HepG2 (cell line): ENCODE data around the gene TMEM167A. TPM values are rescaled to one million over a fixed set of nuclear protein-coding genes. Genes with fewer than 3 reads are reported as not detected.

Experiments
- EHMT2 ChIP-seq: fragments of 200-600 bp; sonication (generic); IDR thresholded peaks from 2 replicates; pipeline ENCODE4 v1.7.0; 2017; ENCODE audit warnings: antibody characterized with exemption, low read depth, low read length, borderline replicate concordance
- ELF4 ChIP-seq: sonication (generic); formaldehyde crosslinking; IDR thresholded peaks from 2 replicates; pipeline ENCODE4 v1.5.0; 2020; ENCODE audit warnings: missing genetic modification reagents, mild to moderate bottlenecking, moderate library complexity, borderline replicate concordance
- FOXA3 ChIP-seq: IDR thresholded peaks from 2 replicates; pipeline ENCODE4 v1.6.1; 2016; ENCODE audit warnings: missing genetic modification reagents, missing compliant biosample characterization
- FOXJ3 ChIP-seq: sonication (generic); formaldehyde crosslinking; IDR thresholded peaks from 2 replicates; pipeline ENCODE4 v1.4.0; 2020; ENCODE audit warnings: missing genetic modification reagents, mild to moderate bottlenecking, borderline replicate concordance
- HOXD1 ChIP-seq: sonication (generic); formaldehyde crosslinking; IDR thresholded peaks from 2 replicates; pipeline ENCODE4 v1.5.0; 2020; ENCODE audit warnings: missing genetic modification reagents
- KDM2A ChIP-seq: sonication (generic); formaldehyde crosslinking; IDR thresholded peaks from 2 replicates; pipeline ENCODE4 v1.4.0; 2020; ENCODE audit warnings: low read depth, missing genetic modification reagents, borderline replicate concordance
- MAFK ChIP-seq, 2 experiments: IDR thresholded peaks in 1 of 2; conservative IDR thresholded peaks in 1 of 2; 2 replicates each; pipeline ENCODE4 v1.6.1; 2011; ENCODE audit warnings: improper control_type of control experiment in 2 of 2, low read length in 2 of 2
- NFATC3 ChIP-seq: sonication (generic); formaldehyde crosslinking; IDR thresholded peaks from 2 replicates; pipeline ENCODE4 v1.5.1; 2020; ENCODE audit warnings: mild to moderate bottlenecking, missing genetic modification reagents
- PAF1 ChIP-seq: IDR thresholded peaks from 2 replicates; pipeline ENCODE4 v1.6.1; 2016; ENCODE audit warnings: missing genetic modification reagents, missing compliant biosample characterization
- RAD21 ChIP-seq: fragments of 450-650 bp; formaldehyde crosslinking; IDR thresholded peaks from 2 replicates; pipeline ENCODE4 v1.5.0; 2020; ENCODE audit warnings: mild to moderate bottlenecking
- RARG ChIP-seq: sonication (generic); formaldehyde crosslinking; IDR thresholded peaks from 2 replicates; pipeline ENCODE4 v1.4.0; 2020; ENCODE audit warnings: low read depth, mild to moderate bottlenecking, missing genetic modification reagents
- SMAD3 ChIP-seq: sonication (generic); formaldehyde crosslinking; IDR thresholded peaks from 2 replicates; pipeline ENCODE4 v1.4.0; 2020; ENCODE audit warnings: missing genetic modification reagents
- SMAD9 ChIP-seq: sonication (generic); formaldehyde crosslinking; IDR thresholded peaks from 2 replicates; pipeline ENCODE4 v1.5.1; 2020; ENCODE audit warnings: mild to moderate bottlenecking, missing genetic modification reagents
- SRSF1 ChIP-seq: fragments of 200-400 bp; formaldehyde crosslinking; optimal IDR thresholded peaks from 2 replicates; pipeline ENCODE3; 2017; ENCODE audit warnings: mild to moderate bottlenecking, low read depth, low read length, moderate library complexity
- THYN1 ChIP-seq: sonication (generic); formaldehyde crosslinking; IDR thresholded peaks from 2 replicates; pipeline ENCODE4 v1.8.1; 2023; ENCODE audit warnings: low read depth, mild to moderate bottlenecking, moderate library complexity, missing genetic modification reagents, borderline replicate concordance
- ZBTB3 ChIP-seq: sonication (generic); formaldehyde crosslinking; IDR thresholded peaks from 2 replicates; pipeline ENCODE4 v1.4.0; 2020; ENCODE audit warnings: low read depth, mild to moderate bottlenecking, moderate library complexity, missing genetic modification reagents, borderline replicate concordance
- ZNF138 ChIP-seq: sonication (generic); formaldehyde crosslinking; IDR thresholded peaks from 2 replicates; pipeline ENCODE4 v1.5.0; 2020; ENCODE audit warnings: mild to moderate bottlenecking, low read depth, missing genetic modification reagents
- ZNF234 ChIP-seq: sonication (generic); formaldehyde crosslinking; conservative IDR thresholded peaks from 2 replicates; pipeline ENCODE4 v1.5.1; 2020; ENCODE audit warnings: mild to moderate bottlenecking, missing genetic modification reagents
- ZNF577 ChIP-seq: sonication (generic); formaldehyde crosslinking; IDR thresholded peaks from 2 replicates; pipeline ENCODE4 v1.4.0; 2020; ENCODE audit warnings: mild to moderate bottlenecking, low read depth, missing genetic modification reagents, borderline replicate concordance
- ZNF670 ChIP-seq: sonication (generic); formaldehyde crosslinking; IDR thresholded peaks from 2 replicates; pipeline ENCODE4 v1.8.0; 2022; ENCODE audit warnings: mild to moderate bottlenecking, missing genetic modification reagents, borderline replicate concordance
- ZNF883 ChIP-seq: sonication (generic); formaldehyde crosslinking; IDR thresholded peaks from 2 replicates; pipeline ENCODE4 v1.5.1; 2020; ENCODE audit warnings: mild to moderate bottlenecking, missing genetic modification reagents; ENCODE audit errors: not compliant biosample characterization
- ZNF891 ChIP-seq: sonication (generic); formaldehyde crosslinking; IDR thresholded peaks from 2 replicates; pipeline ENCODE4 v1.5.0; 2020; ENCODE audit warnings: mild to moderate bottlenecking, missing genetic modification reagents
- ZSCAN31 ChIP-seq: sonication (generic); formaldehyde crosslinking; IDR thresholded peaks from 2 replicates; pipeline ENCODE4 v1.5.0; 2020; ENCODE audit warnings: low read depth, mild to moderate bottlenecking, missing genetic modification reagents
- polyA plus RNA-seq, 8 experiments: library from polyadenylated mRNA; depleted of rRNA in 3 of 8; stranded (reverse) in 7 of 8; unstranded in 1 of 8; fragments of >200 nt; fragmentation: Illumina TruSeq in 4 of 8; extraction: Trizol in 4 of 8; gene quantifications; 2 replicates each; pipeline versions ENCODE4 v1.2.1 to v1.2.3, GENCODE V29; 2011 to 2016; ENCODE audit warnings: low read depth in 4 of 8, missing spikeins in 1 of 8, mixed read lengths in 1 of 8; ENCODE audit not compliant: insufficient read depth in 1 of 8
- total RNA-seq, 5 experiments: library from RNA; depleted of rRNA; stranded (reverse); fragments of >200 nt; fragmentation: Illumina TruSeq; extraction: Trizol; gene quantifications; 2 replicates each; pipeline ENCODE4 v1.2.3, GENCODE V29; 2016; ENCODE audit warnings: low read depth in 1 of 5
- TF ChIP-seq, protein P1 (sequence below): sonication (generic); IDR thresholded peaks from 2 replicates; pipeline ENCODE4 v1.6.1; 2016; ENCODE audit warnings: low read depth, borderline replicate concordance
- TF ChIP-seq, protein P2 (sequence below): sonication (generic); formaldehyde crosslinking; IDR thresholded peaks from 2 replicates; pipeline ENCODE4 v1.5.1; 2020; ENCODE audit warnings: missing genetic modification reagents, mild to moderate bottlenecking, borderline replicate concordance
- TF ChIP-seq, protein P3 (sequence below): sonication (generic); formaldehyde crosslinking; IDR thresholded peaks from 2 replicates; pipeline ENCODE4 v1.8.0; 2022; ENCODE audit warnings: low read depth, missing genetic modification reagents

Gene TMEM167A
- total and polyA plus RNA-seq, 2 of the 13 experiments (the other 11 are each of a cell fraction or from before 2014, with no cell fraction given), result 47.0 to 78.7 TPM

DNA sequence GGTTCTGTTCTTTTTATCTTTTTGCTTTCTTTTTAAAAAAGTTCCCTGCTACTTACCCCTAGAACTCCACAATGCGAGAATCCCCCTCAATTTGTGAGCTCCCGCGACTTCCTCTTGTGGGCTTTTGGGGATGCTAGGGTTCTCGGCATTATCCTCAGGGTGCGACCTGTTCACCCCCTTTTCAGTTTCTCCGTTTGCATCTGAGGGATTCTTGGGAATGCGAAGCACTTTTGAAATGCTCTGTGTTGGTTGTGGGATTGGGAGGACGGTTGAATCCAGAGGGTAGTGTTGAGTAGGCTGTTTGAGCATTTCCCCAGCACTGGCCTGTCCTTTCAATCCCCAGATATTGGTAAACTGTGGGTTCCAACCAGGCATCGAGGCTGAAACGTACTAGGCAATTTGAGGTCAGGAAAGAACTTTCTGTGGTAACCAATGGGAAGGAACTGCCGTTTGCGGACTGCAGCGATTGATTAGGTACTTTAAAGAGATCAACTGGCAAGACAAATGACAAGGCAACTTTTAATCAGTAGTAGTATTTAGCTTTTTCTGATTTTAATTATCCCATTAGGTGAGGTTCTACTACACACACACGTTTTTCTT lies 568 bp upstream of the TMEM167A start (continued):
- no peak for TF ChIP-seq ZNF883 (CRISPR knock-in tag)
- no peak for TF ChIP-seq THYN1
- no peak for TF ChIP-seq SRSF1
- no peak for TF ChIP-seq FOXA3
- TF ChIP-seq MAFK (conservative IDR thresholded peaks at IDR 0.05 in 1 of 2, IDR thresholded peaks at IDR 0.05 in 1 of 2; ENCODE audit: low read length in 2 of 2), result no peak
- TF ChIP-seq, protein P1, sequence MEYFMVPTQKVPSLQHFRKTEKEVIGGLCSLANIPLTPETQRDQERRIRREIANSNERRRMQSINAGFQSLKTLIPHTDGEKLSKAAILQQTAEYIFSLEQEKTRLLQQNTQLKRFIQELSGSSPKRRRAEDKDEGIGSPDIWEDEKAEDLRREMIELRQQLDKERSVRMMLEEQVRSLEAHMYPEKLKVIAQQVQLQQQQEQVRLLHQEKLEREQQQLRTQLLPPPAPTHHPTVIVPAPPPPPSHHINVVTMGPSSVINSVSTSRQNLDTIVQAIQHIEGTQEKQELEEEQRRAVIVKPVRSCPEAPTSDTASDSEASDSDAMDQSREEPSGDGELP, result no peak
- no peak for TF ChIP-seq KDM2A
- no peak for TF ChIP-seq HOXD1 (CRISPR knock-in tag)
- TF ChIP-seq ZNF891, result no peak
- TF ChIP-seq SMAD9 (CRISPR knock-in tag), result 0 out of 2 replicates have a peak, but pooled peaks have one; percentile 48
- TF ChIP-seq PAF1 (CRISPR knock-in tag), result no peak
- no peak for TF ChIP-seq ZNF577 (CRISPR knock-in tag)
- TF ChIP-seq FOXJ3 (CRISPR knock-in tag), result no peak
- TF ChIP-seq NFATC3 (CRISPR knock-in tag), result no peak
- no peak for TF ChIP-seq ZNF234 (CRISPR knock-in tag)
- TF ChIP-seq ZNF670 (CRISPR knock-in tag), result no peak
- peak; percentile 22; the same call in 1 of the 2 replicates for TF ChIP-seq ZSCAN31 (CRISPR knock-in tag)
- no peak for TF ChIP-seq RAD21 (CRISPR knock-in tag)
- TF ChIP-seq, protein P2, sequence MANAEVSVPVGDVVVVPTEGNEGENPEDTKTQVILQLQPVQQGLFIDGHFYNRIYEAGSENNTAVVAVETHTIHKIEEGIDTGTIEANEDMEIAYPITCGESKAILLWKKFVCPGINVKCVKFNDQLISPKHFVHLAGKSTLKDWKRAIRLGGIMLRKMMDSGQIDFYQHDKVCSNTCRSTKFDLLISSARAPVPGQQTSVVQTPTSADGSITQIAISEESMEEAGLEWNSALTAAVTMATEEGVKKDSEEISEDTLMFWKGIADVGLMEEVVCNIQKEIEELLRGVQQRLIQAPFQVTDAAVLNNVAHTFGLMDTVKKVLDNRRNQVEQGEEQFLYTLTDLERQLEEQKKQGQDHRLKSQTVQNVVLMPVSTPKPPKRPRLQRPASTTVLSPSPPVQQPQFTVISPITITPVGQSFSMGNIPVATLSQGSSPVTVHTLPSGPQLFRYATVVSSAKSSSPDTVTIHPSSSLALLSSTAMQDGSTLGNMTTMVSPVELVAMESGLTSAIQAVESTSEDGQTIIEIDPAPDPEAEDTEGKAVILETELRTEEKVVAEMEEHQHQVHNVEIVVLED (CRISPR knock-in tag), result peak; percentile 7; the same call in 1 of the 2 replicates
- TF ChIP-seq ELF4 (CRISPR knock-in tag), result peak; percentile 82
- no peak for TF ChIP-seq SMAD3 (CRISPR knock-in tag)
- 0 out of 2 replicates have a peak, but pooled peaks have one; percentile 24 for TF ChIP-seq EHMT2
- TF ChIP-seq ZNF138 (CRISPR knock-in tag), result no peak
- TF ChIP-seq, protein P3, sequence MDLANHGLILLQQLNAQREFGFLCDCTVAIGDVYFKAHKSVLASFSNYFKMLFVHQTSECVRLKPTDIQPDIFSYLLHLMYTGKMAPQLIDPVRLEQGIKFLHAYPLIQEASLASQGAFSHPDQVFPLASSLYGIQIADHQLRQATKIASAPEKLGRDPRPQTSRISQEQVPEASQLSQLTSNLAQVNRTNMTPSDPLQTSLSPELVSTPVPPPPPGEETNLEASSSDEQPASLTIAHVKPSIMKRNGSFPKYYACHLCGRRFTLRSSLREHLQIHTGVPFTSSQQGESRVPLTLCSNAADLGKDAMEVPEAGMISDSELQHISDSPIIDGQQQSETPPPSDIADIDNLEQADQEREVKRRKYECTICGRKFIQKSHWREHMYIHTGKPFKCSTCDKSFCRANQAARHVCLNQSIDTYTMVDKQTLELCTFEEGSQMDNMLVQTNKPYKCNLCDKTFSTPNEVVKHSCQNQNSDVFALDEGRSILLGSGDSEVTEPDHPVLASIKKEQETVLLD (CRISPR knock-in tag), result no peak
- no peak for TF ChIP-seq ZBTB3
- no peak for TF ChIP-seq RARG (CRISPR knock-in tag)
